T-helper 1 cell (primary cell): ENCODE measurements around the gene ABR.
"Not testable (repeated sequence)": the region's sequence is repeated elsewhere in the genome, so short reads cannot be mapped to it uniquely, and the experiment has no call there.

Experiments used
- DNase-seq, 5 donors: peaks; one replicate each; pipeline ENCODE4 v3.0.0-alpha.2; 2012 to 2020

ABR gene

GRCh38 chr17:978103-979093, 201.4 kb downstream of the ABR start:
- DNase-seq = no peak

- DNase-seq = no peak
Measured at GRCh38 chr17:977166-977565, 202.6 kb downstream of the ABR start.

DNA sequence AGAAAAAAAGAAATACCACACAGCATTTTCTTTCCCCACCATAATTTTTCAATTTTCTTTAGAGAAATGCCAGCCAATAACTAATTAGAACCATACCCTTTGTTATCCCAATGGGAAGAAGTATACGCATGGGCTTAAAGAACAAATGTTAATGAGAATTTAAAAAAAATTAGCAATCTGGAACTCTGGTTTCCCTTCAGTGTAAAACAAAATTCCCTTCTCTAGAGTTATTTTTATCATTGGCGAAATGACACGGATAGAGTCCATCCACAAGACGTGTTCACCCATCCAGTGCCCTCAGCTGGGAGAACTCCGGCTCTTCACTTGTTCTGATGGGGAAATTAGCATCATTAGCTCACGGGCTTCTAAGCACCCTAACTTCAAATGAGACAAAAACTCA, 203.5 kb downstream of the ABR start:
- no peak for DNase-seq

GRCh38 chr17:975371-975915, 204.3 kb downstream of the ABR start:
- DNase-seq = no peak

DNA sequence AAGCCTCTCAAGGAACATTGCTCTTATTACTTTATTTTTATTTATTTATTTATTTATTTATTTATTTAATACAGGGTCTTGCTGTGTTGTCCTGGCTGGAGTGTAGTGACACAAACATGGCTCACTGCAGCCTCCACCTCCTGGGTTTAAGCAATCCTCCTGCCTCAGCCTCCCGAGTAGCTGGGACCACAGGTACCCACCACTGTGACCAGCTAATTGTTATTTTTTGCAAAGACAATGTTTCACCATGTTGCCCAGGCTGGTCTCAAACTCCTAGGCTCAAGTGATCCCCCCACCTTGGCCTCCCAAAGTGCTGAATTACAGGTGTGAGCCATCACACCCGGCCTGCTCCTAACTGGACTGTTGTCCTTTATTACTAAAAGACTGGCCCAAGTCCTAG, 205.0 kb downstream of the ABR start:
- not testable (repeated sequence) for DNase-seq

DNA sequence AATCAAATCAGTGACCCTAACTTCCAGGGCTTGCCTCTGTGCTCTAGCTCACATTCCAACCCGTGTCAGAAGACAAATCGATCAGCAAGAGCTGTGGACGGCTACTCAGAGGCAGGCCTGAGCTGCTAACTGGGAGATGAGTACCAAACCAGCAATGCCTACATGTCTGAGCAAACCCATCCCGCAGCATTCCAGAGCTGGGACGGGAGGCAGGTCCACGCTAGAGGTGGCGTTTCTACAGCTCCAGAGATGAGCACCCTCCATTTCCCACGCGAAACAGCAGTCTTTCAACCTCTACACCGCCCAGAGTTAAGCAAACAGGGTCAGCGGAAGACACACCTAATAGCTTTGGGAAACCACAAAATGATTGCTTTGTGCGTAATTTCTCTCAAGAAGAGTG, 206.7 kb downstream of the ABR start:
- DNase-seq = no peak

DNA sequence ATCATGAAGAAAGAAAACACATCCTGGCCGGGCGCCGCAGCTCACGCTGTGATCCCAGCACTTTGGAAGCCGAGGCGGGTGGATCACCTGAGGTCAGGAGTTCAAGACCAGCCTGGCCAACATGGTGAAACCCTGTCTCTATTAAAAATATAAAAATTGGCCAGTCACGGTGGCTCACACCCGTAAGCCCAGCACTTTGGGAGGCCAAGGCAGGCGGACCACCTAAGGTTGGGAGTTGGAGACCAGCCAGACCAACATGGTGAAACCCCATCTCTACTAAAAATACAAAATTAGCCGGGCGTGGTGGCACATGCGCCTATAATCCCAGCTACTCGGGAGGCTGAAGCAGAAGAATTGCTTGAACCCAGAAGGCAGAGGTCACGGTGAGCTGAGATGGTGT, 207.9 kb downstream of the ABR start:
- DNase-seq = not testable (repeated sequence)

- no peak for DNase-seq
Measured at GRCh38 chr17:970364-970763, 209.4 kb downstream of the ABR start.

DNA sequence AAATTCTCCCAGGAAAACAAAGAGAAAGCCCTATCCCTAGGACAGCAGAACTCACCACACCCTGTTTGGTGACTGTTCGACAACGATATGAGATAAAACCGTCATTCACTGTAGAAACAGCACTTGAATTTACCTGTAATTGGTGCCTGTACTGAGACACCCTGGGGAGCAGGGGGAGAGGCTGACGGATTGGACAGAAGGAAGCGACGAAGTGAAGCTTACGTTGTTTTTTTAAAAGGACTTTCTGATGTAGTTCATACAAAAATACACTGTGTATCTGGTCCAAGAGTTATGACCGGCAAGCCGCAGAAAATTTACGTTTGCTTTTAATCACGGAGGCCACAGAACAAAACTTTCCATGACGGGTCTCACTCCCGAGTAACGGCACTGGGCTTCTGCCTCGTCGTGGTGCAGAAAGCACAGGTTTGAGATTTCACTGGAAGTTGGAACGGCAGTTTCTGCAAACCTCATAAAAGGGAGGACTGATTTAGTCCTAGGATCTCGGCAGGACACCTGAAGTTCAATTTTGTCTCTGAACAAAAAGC, 209.9 kb downstream of the ABR start:
- no peak for DNase-seq

- no peak for DNase-seq
Measured at GRCh38 chr17:968812-969730, 210.7 kb downstream of the ABR start.

- no peak for DNase-seq
Measured at GRCh38 chr17:967122-967521, 212.7 kb downstream of the ABR start.

DNA sequence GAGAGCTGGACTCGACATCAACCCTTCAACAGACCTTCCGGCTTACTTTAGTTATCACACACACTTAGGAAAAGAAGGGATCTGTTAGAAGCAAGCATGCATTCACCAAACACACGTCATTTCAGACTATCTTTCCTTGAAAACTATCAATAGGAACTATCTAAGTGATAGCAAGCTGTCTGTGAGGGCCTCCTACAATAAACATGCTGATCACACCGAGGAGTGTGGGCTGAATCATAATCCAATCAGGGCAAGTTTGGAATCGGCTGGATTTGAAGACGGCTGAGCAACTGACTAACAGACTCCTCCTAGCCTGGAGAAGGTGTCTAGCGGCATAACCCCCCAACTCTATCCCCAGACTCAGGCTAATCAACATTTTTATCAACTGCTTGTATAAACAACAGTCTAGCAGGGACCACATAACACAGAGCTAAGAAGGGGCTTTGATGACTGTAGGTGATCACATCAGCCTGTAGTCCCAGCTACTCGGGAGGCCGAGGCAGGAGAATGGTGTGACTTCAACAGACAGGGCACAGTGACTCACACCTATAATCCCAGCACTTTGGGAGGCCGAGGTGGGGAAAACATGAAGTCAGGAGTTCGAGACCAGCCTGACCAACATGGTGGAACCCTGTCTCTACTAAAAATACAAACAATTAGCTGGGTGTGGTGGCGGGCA, 214.3 kb downstream of the ABR start:
- DNase-seq = no peak

GRCh38 chr17:964876-965275, 214.9 kb downstream of the ABR start:
- DNase-seq = no peak

GRCh38 chr17:962670-963069, 217.1 kb downstream of the ABR start:
- DNase-seq = no peak

- DNase-seq = no peak
Measured at GRCh38 chr17:962166-962565, 217.6 kb downstream of the ABR start.

GRCh38 chr17:958712-959451, 220.9 kb downstream of the ABR start:
- DNase-seq = no peak

GRCh38 chr17:957856-958421, 221.8 kb downstream of the ABR start:
- no peak for DNase-seq

DNA sequence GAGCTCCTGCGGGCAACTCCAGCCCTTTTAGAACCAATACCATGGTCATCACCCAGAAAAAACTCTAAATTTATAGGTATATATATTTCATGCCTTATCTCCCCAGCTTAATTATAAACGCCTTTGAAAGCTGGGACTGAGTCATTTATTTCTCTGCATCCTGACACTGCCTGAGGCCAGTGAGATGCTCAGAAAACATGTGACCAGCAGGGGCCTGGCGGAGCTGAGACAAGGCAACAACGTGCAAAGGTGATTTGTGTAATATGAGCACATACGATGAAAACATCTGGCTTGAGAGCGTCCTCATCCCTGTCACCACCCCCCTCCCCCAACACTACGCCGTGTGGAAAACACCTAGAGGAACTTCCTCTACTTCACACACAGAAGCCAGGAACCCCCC, 222.9 kb downstream of the ABR start:
- DNase-seq = no peak

DNA sequence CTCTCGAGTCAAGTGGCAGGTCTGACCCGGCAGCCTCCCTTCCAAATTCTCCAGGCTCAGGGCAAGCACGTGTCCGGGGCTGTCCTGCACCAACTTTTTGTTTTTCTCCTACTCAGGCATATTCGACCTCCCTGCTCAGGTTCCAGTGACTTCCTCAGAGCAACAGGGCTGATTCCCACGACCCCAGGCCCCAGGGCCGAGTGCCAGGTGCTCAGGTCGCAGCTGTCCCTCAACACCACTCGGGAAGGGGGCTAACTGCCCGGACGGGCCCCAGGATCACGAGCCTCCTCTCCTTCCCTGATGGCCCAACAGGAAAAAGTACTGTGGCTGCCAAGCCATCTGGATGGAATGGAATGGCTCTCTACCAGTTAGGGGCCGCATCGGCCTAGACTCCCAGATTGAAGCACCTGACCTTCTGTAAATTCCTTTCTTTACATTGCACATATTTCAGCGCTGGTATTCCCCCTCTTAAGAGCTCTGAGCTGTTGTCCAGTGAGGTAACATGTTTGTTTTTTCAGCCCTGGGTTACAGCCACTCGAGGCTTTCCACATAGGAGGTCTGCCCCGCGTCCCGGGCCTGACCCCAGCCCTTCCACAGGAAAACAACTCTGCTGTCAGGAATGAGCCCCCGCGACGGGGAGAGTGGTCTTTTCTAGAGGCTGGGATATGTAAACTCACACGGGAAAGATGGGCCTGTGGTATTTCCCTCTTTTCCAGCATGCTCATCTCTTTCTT, 225.2 kb downstream of the ABR start:
- no peak for DNase-seq

DNA sequence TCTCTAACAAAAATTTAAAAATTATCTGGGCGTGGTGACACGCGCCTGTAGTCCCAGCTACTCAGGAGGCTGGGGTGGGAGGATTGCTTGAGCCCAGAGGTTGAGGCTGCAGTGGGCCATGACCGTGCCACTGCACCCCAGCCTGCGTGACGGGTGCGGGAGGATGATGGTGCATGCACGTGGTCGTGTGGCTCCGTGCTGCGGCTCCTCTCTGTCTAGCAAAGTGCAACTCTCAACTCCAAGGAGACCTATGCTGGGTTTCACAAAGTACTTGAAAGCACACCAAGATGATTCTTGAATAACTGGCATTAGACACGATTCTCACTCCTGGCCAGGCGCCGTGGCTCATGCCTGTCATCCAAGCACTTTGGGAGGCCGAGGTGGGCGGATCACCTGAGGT, 226.0 kb downstream of the ABR start:
- no peak for DNase-seq
